ENCODE measurements around the gene S100A3.

Gene S100A3

DNA sequence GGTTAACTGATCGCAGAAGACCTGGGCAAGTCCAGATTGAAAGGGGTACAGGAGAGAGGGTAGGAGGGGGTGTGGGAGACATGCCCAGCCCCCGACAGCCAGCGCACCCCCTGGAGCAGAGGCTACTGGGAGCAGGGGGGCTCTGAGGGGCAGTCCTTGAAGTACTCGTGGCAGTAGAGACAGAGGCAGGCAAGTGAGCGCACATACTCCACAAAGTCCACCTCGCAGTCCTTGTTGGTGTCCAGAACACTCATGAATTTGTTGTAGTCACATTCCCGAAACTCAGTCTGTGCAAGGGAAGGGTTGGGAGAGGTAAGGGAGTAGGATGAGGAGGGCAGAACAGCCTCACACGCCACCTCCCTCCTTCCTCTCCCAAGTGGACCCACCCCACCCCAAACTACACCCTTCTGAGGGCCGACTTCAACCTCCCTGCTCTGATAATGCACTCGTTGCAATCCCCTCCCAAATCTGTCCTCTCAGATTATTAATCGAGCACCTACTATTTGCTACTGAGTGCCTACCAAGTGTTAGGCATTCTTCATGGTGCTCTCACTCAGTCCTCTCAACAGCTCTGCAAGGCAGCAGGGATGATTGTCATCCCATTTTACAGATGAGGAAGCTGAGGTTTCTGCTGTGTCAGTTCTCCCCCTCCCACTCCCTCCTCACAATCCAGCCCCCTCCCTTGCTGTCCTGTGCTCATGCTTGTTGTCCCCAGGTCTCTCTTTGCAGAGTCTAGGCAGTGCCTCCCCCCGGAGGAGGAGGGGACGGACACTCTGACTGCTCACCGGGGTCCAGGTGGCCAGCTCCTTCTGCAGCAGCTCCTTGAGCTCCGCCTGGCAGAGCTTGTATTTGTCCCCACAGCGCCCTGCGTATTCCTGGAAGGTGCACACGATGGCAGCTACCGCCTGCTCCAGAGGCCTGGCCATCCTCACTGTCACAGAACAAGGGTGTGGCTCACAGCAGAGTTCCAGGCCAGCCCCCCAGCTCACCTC is 1.2 kb downstream of the S100A3 start:
- no peak for DNase-seq

DNA sequence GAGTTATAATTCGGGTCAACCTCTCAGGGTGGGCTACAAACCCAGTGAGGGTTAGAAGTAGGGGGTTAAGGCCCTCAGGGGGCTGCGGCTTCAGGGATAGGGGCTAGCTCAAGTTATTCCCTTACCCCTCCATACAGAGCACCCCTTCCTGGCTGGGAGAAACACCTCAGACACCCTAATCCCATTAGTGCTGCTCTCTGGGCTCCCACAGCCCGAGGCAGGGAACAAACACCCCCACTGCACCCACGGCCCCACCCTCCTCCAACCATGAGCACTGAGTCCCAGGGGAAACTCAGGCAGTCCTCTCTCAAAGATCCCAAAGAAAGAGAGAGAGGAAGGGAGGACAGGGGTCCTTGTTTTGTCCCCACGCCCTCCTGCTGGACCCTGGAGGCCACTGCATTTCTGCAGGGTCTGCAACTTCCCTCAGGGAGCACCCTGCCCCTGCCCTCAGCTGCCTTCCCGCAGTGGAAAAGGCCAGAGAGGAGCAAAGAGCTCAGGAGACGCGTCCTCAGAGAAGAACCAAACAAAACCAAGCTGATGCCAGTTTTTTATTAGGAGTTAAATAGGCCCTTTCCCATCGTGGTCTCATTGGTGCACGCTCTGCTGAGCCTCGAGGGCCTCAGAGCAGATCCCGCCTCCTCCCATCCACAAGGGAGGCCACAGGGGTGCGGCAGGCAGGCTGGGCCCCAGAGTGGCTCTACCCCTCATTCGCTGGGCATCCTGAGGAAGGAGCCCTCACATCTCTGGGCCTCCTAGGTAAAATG is 2.1 kb downstream of the S100A3 start:
- DNase-seq: peak; percentile 50

DNA sequence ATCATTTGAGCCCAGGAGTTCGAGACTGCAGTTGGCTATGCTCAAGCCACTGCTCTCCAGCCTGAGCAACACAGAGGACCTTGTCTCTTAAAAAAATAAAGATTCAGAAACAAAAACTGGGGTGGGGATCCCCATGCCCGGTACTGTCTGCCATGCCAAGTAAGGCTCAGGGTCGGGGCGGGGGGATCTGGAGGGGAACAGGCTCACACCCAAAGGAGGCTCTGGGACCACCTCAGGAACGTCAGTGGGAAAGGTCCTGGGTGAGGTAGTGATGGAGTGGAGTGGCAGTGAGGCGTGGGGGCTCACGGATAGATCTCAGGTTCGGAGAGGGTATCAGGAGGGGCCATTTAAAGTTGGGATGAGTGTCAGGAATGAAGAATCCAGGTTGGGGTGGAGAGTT is 2.7 kb downstream of the S100A3 start:
- DNase-seq: no peak

DNA sequence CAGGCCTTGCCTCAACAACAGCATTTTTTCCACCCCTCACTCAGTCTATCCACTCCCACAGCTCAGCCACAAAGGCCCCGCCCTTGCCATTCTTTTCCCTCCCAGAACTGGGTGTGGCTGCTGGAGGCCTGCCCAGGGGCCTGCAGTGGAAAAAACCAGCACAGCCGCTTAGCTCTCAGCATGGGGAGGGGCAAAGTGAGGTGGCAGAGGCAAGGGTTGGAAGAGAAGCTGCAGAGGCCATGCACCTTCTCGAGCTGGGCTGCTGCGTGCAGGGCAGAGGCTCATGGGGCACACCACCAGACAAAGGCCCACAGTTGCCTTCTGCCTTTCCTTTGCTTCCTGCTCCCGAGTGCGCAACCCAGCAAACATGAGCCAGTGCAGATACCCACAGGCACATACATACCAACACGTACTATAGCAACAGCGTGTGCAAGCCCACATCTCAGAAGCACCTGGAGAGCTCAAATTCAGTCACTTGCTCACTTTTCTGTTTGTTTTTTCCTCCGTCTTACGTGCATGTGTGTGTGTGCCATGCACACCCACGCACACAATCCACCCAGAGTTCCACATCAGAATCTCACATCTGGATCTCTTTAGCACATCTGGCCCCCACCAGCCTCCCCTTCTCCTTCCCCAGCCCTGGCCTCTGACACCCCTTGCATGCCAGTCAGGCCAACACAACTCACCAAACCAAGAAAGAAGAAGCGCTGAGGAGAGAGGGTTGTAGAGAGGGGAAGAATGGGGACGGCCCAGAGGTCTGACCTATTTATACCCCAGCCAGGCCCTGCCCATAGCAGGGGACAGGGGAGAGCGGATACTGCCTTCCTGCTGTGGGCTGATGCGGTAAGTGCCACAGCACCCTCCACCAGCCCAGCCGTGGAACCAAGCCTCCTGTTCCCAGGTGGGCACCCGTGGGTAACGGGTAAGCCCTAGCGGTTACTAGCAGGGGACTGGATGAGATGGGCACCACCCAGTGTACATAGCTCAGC is 3.7 kb downstream of the S100A3 start, which contains the start of gene S100A4:
Gene S100A4, minus strand, starts transcription at position 740 of the 989 bp plus-strand sequence. CDS start 1,012 bp downstream, outside the sequence.
- peak; percentile 86 for DNase-seq

DNA sequence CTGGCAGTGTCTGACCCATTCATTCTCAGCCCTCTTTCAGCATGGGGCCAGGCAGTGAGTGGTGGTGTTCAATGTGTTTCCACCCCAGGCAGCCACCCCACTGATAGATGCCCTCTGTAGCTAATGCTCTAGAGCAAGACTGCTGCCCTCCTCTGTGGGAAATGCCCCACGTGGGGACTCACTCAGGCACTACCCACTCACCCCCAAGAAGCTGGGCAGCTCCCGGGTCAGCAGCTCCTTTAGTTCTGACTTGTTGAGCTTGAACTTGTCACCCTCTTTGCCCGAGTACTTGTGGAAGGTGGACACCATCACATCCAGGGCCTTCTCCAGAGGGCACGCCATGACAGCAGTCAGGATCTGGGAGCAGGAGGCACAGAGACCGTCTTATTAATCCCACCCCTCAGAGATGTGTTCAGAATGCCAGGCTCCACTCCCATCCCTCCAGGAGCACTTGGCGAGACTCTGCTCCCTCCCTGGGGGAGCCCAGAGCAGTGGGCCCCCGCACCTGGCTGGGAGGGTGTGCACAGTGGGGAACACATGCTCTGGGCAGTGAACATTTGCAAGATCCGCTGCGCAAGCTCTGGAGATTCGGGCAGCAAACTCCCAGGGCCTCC is 4.5 kb downstream of the S100A3 start:
- DNase-seq: no peak

DNA sequence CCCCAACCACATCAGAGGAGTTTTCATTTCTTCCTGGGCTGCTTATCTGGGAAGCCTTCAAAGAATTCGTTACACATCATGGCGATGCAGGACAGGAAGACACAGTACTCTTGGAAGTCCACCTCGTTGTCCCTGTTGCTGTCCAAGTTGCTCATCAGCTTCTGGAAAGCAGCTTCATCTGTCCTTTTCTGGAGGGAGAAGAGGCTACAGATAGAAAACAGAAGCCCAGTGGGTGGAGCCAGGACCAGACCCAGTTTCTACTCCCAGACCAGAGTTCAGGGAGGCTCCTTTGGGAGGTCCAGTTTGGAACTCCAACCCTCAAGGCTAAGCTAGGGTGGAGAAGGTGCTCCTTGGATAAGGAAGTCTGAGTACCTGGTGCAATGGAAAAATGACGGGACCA is 5.3 kb downstream of the S100A3 start:
- no peak for DNase-seq

DNA sequence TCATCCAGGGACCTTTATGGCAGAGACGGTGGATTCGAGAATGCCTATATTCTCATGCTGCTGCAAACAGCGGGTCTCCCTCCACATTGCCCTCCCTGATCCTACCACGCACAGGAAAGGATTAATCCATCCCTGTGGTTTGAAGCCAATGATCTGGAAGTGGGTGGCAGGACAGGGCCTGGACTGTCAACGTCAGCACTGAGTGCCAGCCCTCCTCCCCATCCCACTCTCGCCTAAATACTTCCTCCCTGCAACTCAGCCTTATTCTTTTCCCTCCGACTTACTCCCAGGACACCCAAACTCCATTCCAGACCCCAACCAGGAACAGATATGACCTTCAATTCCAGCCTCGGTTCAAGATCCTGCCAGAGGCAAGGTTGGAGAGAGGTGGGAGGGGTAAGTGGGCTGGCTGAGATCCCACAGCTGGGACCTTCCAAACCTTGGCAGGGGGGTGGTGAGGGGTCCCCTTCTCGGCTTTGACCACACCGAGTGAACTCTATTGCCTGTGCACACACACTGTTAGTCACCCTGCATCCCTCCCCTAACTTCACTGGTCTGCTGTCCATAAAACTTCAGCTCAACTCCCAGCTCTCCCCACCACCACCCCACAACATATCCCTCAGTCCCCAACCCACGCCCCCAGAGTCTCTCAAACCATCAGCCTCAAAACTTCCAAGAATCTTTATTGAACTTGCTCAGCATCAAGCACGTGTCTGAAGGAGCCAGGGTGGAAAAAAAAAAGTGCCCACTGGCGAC is 5.9 kb downstream of the S100A3 start:
- DNase-seq: no peak

DNA sequence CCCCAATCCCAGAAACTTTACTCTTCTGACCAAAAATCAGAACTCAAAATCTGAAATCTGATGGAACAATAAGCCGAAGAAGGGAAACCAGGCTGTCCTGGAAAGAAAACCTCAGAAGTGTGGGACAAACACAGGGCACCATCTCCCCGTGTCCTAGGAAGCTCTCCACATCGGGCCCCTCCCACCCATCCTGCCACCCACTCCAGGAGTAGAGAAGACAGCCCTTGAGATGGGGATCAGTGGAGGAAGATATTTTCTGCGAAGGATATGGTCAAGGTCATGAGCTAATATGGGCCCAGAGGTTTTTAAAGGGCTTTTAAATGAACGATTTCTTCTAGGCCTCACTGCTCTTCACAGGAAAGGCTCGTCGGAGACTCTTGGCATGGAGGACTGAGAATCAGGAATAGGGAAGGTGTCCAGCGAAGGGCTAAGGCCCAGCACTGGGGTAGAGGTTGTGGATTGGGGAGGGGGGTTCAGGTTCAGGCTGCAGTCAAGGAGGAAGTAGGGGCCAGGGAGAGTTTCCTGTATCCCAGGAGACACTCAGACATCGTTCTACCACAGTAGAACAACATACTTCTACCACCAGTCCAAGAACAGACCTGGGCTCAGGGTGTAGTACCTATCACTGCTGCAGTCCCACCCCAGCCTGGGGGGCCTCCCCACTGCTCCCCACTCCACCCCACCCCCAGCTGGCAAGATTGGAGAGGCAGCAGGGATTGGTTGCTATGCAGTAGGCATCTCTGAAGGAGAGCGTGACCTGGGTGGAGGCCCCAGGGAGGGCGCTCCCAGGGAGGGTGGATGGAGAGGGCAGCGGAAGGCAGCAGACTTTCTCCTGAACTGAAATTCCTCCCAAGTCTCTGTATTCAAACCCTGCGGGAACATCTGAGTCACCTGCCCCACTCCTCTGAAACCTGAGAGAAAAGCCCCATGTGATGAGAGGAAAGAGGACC is 7.1 kb downstream of the S100A3 start:
- no peak for DNase-seq

DNA sequence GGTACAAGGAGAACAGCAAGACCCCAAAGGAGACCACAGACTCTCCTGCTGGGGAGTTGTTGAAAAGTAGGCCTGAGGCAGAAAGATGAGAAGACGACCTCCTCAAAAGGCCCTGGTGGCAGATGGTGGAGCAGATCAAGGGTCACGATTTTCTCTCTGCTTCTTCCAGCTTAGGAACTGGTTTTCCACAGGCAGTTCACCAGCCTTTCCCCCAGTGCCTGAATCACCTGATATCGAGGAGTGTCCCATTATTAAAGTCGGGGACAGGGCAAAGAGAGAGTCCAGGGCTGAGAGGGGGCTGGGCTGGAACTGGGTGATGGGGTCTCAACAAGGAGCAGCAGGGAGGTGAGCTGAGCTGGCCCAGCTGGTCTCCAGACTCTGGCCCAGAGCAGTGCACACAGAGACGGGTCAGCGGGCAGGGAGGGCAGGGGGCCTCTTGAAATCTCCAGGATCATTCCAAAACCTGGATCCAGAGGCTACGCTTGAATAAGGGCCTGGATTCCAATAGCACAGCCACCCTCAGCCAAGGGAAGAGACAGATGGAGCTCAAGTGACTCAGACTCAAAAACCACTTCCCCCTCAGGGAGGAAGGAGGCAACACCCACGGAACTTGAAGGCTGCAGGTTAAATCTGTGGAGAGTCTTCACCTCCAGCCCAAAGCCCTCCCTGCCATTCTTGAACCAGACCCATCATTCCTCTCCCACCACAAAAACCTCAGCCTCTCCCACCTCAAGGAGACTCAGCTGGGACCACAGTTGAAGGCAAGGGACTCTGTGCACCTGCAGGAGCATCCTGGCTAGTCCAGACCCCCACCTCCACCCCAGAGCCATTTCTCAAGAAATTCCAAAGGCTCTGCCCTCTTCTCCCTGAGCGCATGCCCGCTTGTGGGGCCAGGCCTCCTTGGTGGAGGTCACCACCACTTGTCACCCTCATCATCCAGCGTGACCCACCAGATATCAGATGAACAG is 8.4 kb downstream of the S100A3 start, which contains the start of gene S100A5:
Gene S100A5, minus strand, starts transcription at position 541 of the 968 bp plus-strand sequence. CDS start 743 bp downstream, outside the sequence.
- no peak for DNase-seq

DNA sequence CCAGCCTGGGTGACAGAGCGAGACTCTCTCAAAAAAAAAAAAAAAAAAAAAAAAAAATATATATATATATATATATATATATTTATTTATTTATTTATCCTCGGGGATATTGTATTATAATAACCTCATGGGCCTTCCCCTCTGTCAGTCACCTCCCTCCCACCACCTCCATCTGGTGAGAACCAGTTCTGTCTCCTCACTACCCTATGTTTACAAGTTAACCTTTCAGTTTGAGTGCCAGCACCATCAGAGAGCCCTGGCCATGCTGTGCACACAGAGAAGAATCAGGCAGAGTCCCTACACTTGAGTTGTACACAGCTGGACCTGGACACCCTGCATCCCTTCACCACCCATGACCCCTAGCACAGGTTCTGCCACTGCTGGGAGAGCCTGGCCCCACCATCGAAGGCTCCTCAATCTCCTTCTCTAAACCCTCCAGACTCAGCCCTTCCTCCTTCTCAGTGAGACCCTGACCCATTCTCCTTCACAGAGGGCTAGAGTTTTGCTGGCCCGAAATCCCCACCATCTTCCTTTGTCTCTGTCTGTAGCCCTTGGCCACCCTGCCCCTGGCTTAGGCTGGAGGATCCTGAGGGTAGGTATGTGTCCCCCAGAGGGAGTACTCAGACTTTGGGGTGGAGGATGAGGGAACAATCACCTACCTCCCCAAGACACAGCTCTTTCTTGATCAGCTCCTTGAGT is 9.5 kb downstream of the S100A3 start:
- DNase-seq: peak; percentile 18

DNA sequence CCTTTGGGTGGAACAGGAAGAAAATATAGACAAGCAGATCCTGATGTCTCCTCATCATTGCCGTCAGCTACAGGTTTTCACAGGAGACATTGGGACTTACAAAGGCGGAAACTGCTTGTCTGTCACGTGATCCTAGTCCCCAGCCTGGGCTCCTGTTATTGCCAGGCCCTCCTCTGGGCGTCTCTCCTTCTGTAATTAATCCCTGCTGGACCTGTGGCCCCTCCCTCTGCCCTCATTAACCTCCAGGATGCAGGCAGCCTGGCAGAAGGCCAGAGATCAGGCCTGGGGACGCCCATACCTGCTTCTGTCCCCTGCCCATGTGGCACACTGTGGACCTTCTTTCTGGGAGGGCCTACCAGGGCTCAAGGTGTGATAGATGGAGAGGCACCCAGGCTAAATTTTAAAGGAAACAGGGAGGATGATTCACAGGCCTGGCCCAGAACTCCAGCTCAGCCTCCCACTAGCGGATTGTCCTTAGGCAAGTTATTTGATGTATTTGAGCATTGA is 10.7 kb downstream of the S100A3 start:
- DNase-seq: peak; percentile 28

DNA sequence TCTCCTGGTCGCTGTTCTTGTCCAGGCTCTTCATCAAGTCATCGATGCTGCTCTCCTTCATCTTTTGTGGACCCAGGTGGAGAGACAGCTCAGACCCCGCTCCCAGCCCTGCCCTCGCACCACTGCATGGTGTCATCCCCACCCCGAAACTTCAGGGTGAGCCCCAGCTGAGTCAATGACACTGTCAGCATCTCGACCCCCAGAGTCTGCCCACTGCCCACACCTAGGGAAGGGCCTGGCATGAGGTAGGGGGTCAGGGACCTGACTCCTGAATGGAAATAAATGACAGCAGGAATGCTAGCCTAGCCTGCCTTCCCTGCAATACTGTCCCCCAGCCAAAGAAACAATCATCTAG is 11.7 kb downstream of the S100A3 start:
- no peak for DNase-seq

DNA sequence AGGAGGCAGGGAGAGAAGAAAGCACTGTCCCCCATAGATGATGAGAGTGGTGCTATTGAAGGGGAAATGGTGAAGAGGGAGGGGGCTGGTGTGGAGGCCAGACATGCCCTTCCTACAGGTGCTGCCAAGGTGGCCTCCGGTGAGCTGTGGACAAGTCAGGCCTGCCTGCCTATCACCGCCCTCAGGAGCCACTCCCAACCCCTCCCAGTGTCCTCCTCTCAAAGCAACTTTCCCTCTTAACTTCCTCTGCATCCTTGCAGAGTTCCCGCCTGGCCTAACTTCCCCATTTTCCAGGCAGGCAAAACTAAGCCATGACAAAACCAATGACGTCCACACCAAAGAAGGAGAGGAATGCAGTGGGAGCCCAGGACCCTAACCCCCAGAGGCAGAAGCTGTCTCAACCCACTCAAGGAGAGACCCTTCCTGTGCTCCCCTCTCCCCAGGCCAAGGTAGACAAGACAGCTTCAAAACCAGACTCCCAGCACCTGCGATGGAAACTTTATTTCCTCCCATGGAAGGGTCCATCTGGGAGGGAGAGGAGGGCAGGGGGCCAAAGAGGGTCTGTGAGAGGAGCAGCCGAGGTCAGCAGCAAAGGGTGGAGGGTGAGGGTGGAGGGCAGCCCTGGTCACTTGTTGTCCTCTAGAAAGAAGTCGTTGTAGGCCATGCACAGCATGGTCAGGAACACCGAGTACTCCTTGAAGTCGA is 12.2 kb downstream of the S100A3 start:
- peak; percentile 17 for DNase-seq

DNA sequence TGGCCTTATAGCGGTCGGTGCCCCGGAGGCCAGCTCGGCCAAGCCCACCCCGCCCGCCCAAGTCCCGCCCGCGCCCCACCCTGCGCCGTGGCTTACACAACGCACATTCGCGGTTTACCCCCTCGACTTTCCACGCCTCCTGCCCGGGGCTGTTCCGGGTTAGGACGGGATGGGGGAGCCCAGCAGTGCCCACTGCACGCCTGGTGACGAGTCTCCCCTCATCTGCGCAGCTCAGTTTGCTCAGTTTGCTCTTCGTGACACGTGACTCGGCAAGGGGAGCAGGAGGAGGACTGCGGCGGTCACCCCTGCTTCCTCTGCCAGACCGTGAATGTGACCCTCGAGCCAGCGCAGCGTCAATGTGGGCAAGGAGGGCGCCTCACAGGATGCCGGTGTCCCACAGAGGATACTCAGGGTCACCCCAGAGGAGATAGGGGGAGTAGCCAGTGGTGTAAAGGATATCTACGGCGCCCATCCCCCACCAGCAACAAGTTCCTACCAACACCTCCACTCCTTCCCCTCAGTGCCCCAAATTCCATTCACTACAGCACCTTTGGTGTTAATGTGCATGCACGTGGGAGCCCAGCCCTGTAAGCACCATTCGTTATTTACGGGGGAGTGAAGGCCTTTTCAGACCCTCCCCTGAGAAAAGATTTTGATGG is 12.9 kb downstream of the S100A3 start:
- DNase-seq: peak; percentile 18

DNA sequence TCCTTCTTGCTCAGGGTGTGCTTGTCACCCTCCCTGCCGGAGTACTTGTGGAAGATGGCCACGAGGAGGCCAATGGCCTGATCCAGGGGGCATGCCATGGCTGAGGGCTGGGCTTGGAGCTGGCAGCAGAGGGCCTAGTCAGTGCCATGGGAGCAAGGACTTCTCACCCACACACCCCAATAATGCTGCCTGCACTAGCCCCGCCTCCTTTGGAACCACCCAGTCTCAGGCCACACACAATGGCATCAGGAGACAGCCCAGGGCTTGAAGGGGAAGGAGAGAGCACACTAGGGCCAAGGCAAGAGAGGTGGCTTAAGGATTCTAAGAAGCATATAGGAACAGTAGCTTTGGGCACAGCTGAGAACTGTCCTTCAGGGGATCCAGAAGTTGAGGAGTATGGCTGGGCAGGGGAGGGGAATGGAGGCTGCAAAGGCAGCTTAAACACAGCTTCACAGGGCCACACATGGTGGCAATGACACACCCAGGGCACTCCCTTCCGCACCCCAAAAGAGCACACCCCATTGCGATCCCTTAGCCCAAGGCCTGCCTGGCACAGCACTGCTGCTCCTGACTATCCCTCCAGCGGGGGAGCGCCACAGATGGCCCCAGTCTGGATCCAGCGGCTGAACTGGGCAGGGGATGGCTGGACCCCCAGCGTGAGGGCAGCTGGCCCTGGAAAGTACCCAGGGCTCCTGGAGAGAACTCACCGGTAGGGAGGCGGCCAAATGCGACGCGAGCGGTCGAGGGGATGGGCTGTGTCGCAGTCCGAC is 13.6 kb downstream of the S100A3 start, which contains the start of gene S100A6:
Gene S100A6, minus strand, starts transcription at position 750 of the 770 bp plus-strand sequence. Its CDS starts 652 bp downstream, at position 98.
- DNase-seq: no peak

DNA sequence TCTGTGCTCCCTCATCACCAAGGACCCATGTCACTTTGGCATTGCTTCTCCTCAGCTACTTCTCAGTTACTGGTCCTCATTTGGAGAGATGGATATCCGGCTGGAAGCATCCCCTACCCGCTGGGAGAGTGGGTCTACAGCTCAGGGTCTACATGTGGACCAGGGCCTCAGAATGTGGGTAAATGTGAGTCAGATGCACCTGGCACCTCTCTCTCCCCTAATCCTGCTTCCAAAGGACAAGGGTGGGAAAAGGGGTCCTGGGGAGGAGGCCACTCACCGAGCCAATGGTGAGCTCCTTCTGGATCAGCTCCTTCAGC is 14.2 kb downstream of the S100A3 start:
- DNase-seq: no peak
